IMR-90 (cell line): ENCODE results near the gene CCL13. TPM values are rescaled to one million over a fixed set of nuclear protein-coding genes. Genes with fewer than 3 reads are reported as not detected.

Source experiments
- ATAC-seq: fragments of 200-7000 bp; cut with Tn5 transposase; 2 replicates; pipeline ENCODE4 v1.9.1; 2020; ENCODE audit warnings: low read depth, mild to moderate bottlenecking, moderate library complexity
- BruUV-seq: library from RNA; stranded (reverse); fragments of 400-500 nt; replicated peaks from 2 replicates; lab custom pipeline; 2021; lab: Mats Ljungman, UMichigan
- CTCF ChIA-PET: fragments of 300-600 bp; formaldehyde crosslinking; extraction: SDS; loops from one replicate; lab custom pipeline; 2021; ENCODE audit warnings: antibody characterized with exemption; lab: Yijun Ruan, JAX
- POLR2A ChIA-PET: fragments of 300-600 bp; sonication (Branson Sonifier 250); formaldehyde crosslinking; loops from one replicate; lab custom pipeline; 2022; ENCODE audit warnings: antibody characterized with exemption; ENCODE audit not compliant: unreplicated experiment; lab: Charles Lee
- DNase-seq: peaks from one replicate; pipeline ENCODE4 v3.0.0; 2013
- H2AFZ ChIP-seq: replicated peaks from 2 replicates; pipeline ENCODE3; 2013; ENCODE audit warnings: low read length, mild to moderate bottlenecking; ENCODE audit not compliant: poor library complexity
- H2AK5ac ChIP-seq: 2 replicates; pipeline ENCODE4 v1.6.1; 2013; ENCODE audit warnings: low read depth, low read length, inconsistent platforms
- H2AK9ac ChIP-seq: replicated peaks from 2 replicates; pipeline ENCODE3; 2013; ENCODE audit warnings: mild to moderate bottlenecking, low read depth, low read length, moderate library complexity; ENCODE audit not compliant: poor library complexity
- H2BK120ac ChIP-seq: 2 replicates; pipeline ENCODE4 v1.6.1; 2013; ENCODE audit warnings: low read depth, low read length, inconsistent platforms
- H2BK15ac ChIP-seq: 3 replicates; pipeline ENCODE4 v1.6.1; 2013; ENCODE audit warnings: low read depth, low read length, inconsistent platforms
- H2BK20ac ChIP-seq: 2 replicates; pipeline ENCODE4 v1.6.1; 2013; ENCODE audit warnings: low read depth, mild to moderate bottlenecking, inconsistent platforms, low read length, moderate library complexity
- H2BK5ac ChIP-seq: 2 replicates; pipeline ENCODE4 v1.6.1; 2013; ENCODE audit warnings: mild to moderate bottlenecking, low read depth, low read length, inconsistent platforms; ENCODE audit not compliant: poor library complexity, severe bottlenecking
- H3K14ac ChIP-seq: replicated peaks from 2 replicates; pipeline ENCODE4 v1.6.1; 2013; ENCODE audit warnings: low read depth, low read length, inconsistent platforms
- H3K18ac ChIP-seq: 2 replicates; pipeline ENCODE4 v1.6.1; 2013; ENCODE audit warnings: low read depth, low read length, control low read depth
- H3K23ac ChIP-seq: 2 replicates; pipeline ENCODE4 v1.6.1; 2013; ENCODE audit warnings: low read depth, low read length, inconsistent platforms
- H3K27ac ChIP-seq: 2 replicates; pipeline ENCODE4 v1.5.1; 2013; ENCODE audit warnings: mild to moderate bottlenecking, control low read depth, low read length; ENCODE audit not compliant: insufficient read depth
- H3K27me3 ChIP-seq: 2 replicates; pipeline ENCODE4 v1.6.1; 2013; ENCODE audit warnings: low read length; ENCODE audit not compliant: control insufficient read depth, insufficient read depth
- H3K36me3 ChIP-seq: 2 replicates; pipeline ENCODE4 v1.6.1; 2013; ENCODE audit warnings: low read length, mixed read lengths; ENCODE audit not compliant: control insufficient read depth, insufficient read depth
- H3K4ac ChIP-seq: 2 replicates; pipeline ENCODE4 v1.6.1; 2013; ENCODE audit warnings: low read depth, low read length, inconsistent platforms
- H3K4me1 ChIP-seq: 2 replicates; pipeline ENCODE4 v1.6.1; 2013; ENCODE audit warnings: low read length, mixed read lengths; ENCODE audit not compliant: control insufficient read depth, insufficient read depth
- H3K4me2 ChIP-seq: 2 replicates; pipeline ENCODE4 v1.6.1; 2013; ENCODE audit warnings: low read depth, mild to moderate bottlenecking, control low read depth, low read length, moderate library complexity
- H3K4me3 ChIP-seq: 2 replicates; pipeline ENCODE4 v1.5.1; 2013; ENCODE audit warnings: low read depth, mild to moderate bottlenecking, control low read depth, low read length, moderate library complexity; ENCODE audit not compliant: insufficient read depth
- H3K56ac ChIP-seq: 2 replicates; pipeline ENCODE4 v1.6.1; 2013; ENCODE audit warnings: low read length, inconsistent platforms; ENCODE audit not compliant: insufficient read depth; ENCODE audit errors: extremely low read depth
- H3K79me1 ChIP-seq, 2 experiments: 2 replicates each; pipeline ENCODE4 v1.6.1; 2013; ENCODE audit warnings: low read length in 2 of 2, inconsistent platforms in 1 of 2, low read depth in 1 of 2
- H3K9ac ChIP-seq: 2 replicates; pipeline ENCODE4 v1.6.1; 2013; ENCODE audit warnings: low read depth, low read length, control low read depth
- H3K9me1 ChIP-seq: 2 replicates; pipeline ENCODE4 v1.6.1; 2013; ENCODE audit warnings: low read length, inconsistent platforms; ENCODE audit not compliant: insufficient read depth
- H3K9me3 ChIP-seq: 2 replicates; pipeline ENCODE4 v1.6.1; 2013; ENCODE audit warnings: low read length; ENCODE audit not compliant: control insufficient read depth, insufficient read depth
- H4K20me1 ChIP-seq: 2 replicates; pipeline ENCODE4 v1.6.1; 2013; ENCODE audit warnings: low read length, inconsistent platforms; ENCODE audit not compliant: insufficient read depth
- H4K5ac ChIP-seq: 2 replicates; pipeline ENCODE4 v1.6.1; 2013; ENCODE audit warnings: mild to moderate bottlenecking, low read depth, low read length, control low read depth
- H4K8ac ChIP-seq, 2 experiments: 2 replicates each; pipeline ENCODE4 v1.6.1; 2013; ENCODE audit warnings: low read depth in 2 of 2, low read length in 2 of 2, control low read depth in 1 of 2, inconsistent platforms in 1 of 2
- H4K91ac ChIP-seq: 2 replicates; pipeline ENCODE4 v1.6.1; 2013; ENCODE audit warnings: low read depth, low read length, inconsistent platforms; ENCODE audit not compliant: insufficient read depth
- CEBPB ChIP-seq: IDR thresholded peaks from 2 replicates; pipeline ENCODE4 v1.6.1; 2012; ENCODE audit warnings: low read depth, low read length, improper control_type of control experiment
- RFX5 ChIP-seq: IDR thresholded peaks from 2 replicates; pipeline ENCODE4 v1.8.0; 2012; ENCODE audit warnings: low read depth, mild to moderate bottlenecking, low read length, moderate library complexity
- dilution Hi-C: fragments of 300-500 bp; cut with HindIII; formaldehyde crosslinking; loops from one replicate; pipeline ENCODE4 v1.14.3; 2018; ENCODE audit warnings: low sequenced_read_pairs; ENCODE audit not compliant: unreplicated experiment
- in situ Hi-C: fragments of 300-500 bp; cut with MboI; formaldehyde crosslinking; loops from 3 replicates; pipeline ENCODE4 v1.14.3; 2019; ENCODE audit warnings: low sequenced_read_pairs, inconsistent platforms, mixed read lengths
- intact Hi-C: fragments of 100-400 bp; cut with micrococcal nuclease; formaldehyde crosslinking; loops from 2 replicates; pipeline ENCODE4 v1.10.0; 2022
- polyA plus RNA-seq, 3 experiments: library from polyadenylated mRNA; depleted of rRNA; stranded (reverse); fragments of >200 nt; gene quantifications; 2 replicates each; pipeline ENCODE4 v1.2.3, GENCODE V29; 2012; ENCODE audit warnings: low replicate concordance in 1 of 3
- total RNA-seq: library from RNA; depleted of rRNA; stranded (reverse); fragments of >200 nt; gene quantifications from 2 replicates; pipeline ENCODE4 v1.2.3, GENCODE V29; 2012

Gene CCL13
- total and polyA plus RNA-seq, 2 of the 4 experiments (the other 2 are of a cell fraction) = 0.18 TPM; not detected in 1

DNA sequence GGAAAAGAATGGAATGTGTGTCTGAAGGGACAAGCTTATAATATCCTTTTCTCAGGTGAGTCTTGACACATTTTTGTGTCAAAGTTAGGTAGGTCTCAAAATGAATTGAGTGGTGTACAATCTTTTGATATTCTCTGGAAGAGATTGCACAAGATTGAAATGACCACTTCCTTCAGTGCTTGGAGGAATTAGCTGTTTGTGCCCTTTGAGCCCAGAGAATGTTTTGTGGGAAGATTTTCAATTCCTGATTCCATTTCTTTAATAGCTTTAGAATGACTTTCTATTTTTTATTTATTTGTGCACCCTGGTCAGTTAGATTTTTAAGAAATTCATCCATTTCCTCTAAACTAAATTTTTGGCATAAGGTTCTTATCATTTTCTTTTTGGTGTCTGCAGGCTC lies 1.6 kb upstream of the CCL13 start:
- Histone ChIP-seq H2BK20ac (peak overlapping the region; percentile 65; the same call in 1 of the 2 replicates), H3K4me3 (no peak overlapping the region), H3K56ac (no peak overlapping the region; the same call in 1 of the 2 replicates), H3K23ac (0 out of 2 replicates have a peak overlapping the region, but pooled peaks have one; percentile 35), H3K9ac (no peak overlapping the region), H4K5ac (peak overlapping the region; percentile 99; the same call in 1 of the 2 replicates), H3K79me1 (no peaks in the 10 kb centered on the region), H3K27ac (peak overlapping the region; percentile 90; the same call in 1 of the 2 replicates), H3K9me3 (peaks cover 2% of the 10 kb centered on the region), H4K91ac (peak overlapping the region; percentile 76; the same call in 1 of the 2 replicates), H3K4me1 (peaks cover 6% of the 10 kb centered on the region), H3K9me1 (no peaks in the 10 kb centered on the region), H2AFZ (no peak overlapping the region), H2AK5ac (no peak overlapping the region), H3K4me2 (no peak overlapping the region), H3K36me3 (no peaks in the 10 kb centered on the region), H3K14ac (no peak overlapping the region), H2AK9ac (no peak overlapping the region), H2BK15ac (peak overlapping the region; percentile 45; the same call in 1 of the 3 replicates), H2BK120ac (peak overlapping the region; percentile 41), H3K4ac (peak overlapping the region; percentile 82; the same call in 1 of the 2 replicates), H2BK5ac (peak overlapping the region; percentile 96), H3K18ac (peak overlapping the region; percentile 99), H4K20me1 (no peaks in the 10 kb centered on the region), H3K27me3 (no peaks in the 10 kb centered on the region), H4K8ac (peak overlapping the region; percentile 55 to 72; a peak in 3 of 4 replicates)
- peak; percentile 70 for DNase-seq
- ChIA-PET CTCF (interaction anchor here (0.9 to 2.5 kb wide), 3 partner anchors 49 to 154 kb away, joined by 3 to 10 read pairs (median 3); no protein-coding TSS in a partner anchor), POLR2A (interaction anchor here (1.4 kb wide), 1 partner anchor 98 kb away, joined by 6 read pairs; no protein-coding TSS in a partner anchor)
- TF ChIP-seq CEBPB (peak; percentile 83), RFX5 (no peak)
- in situ Hi-C loops (loop anchor here (5.0 kb wide), 1 partner anchor 47 kb away; no protein-coding TSS in a partner anchor), dilution Hi-C loops (no loop called here), intact Hi-C loops (loop anchor here (2.0 to 5.0 kb wide), 2 partner anchors 42 to 102 kb away; no protein-coding TSS in a partner anchor)
- peak; percentile 53 for ATAC-seq
- BruUV-seq = no TSS peak
